Measurements from ENCODE around the gene MRPS12.
"Not testable (repeated sequence)": the region's sequence is repeated elsewhere in the genome, so short reads cannot be mapped to it uniquely, and the experiment has no call there.

The MRPS12 gene

DNA sequence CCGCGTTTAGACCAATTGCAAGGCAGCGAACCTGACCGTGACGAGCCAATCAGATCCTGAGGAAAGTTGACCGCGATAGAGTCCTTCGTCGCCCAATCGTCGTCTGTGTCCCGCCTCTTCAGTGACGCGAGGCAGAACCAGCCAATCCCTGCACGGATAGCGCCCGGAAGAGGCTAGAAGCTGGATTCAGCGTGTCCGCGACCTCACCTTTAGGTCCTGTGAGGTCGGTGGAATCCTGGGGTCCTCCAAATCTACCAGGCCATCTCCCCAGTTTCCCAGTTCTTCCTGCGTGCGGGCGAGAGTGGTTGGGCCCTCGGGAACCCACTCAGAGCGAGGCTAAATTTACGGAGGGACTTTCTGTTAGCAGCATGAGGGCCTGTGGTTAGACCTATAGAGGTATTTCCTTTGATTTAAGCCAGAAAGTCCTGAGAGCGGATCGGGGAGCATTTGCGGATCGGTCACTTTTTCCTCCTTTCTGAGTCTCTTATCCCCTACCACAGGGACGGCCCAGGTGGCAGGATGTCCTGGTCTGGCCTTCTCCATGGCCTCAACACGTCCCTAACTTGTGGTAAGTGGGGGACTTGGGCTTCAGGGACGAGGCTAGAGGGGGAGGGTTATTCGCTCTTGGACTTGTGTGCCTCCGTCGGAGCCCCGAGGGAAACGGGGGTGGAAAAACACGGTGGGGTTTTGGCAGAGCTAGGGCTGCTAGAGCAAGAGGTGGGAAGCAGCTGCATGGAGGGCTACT lies at the start of gene MRPS12:
MRPS12 (plus strand) TSS at position 169 of the 745 bp plus-strand sequence; CDS start at position 520, 351 bp downstream.
- DNase-seq: peak; percentile 99

DNA sequence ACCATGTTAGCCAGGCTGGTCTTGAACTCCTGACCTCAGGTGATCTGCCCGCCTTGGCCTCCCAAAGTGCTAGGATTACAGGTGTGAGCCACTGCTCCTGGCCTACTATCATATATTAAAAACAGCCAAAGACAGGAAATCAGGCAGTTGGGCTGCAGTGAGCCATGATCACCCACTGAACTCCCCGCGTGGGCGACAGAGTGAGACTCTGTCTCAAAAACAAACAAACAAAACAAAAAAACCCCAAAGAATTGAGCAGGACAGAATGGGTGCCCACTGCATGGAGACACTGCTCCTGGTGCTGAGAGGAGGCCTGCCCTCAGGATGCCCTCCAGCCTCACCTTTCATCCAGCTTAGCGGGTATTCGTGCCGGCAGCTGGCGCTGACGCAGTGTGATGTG lies 47.5 kb upstream of the MRPS12 start:
- DNase-seq: no peak

GRCh38 chr19:38884691-38885090 lies 46.1 kb upstream of the MRPS12 start:
- not testable (repeated sequence) for DNase-seq

DNA sequence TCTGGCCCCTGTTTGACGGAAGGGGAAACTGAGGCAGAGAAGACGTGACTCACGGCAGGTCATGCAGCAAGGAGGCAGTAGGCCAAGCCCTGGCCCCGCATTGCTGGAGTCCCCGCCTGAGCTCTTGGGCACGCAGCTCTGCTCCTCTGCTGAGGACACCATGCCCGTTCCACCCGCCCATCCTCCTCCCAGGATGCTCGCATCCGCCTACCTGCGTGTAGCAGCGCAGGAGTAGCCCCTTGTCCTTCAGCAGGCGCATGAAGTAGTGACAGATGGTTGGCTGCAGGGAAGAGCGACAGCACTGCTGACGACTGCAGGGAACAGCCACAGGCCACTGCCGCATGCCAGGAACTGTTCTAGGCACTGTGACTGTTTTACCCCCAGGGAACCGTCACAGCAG lies 41.9 kb upstream of the MRPS12 start:
- DNase-seq: no peak

DNA sequence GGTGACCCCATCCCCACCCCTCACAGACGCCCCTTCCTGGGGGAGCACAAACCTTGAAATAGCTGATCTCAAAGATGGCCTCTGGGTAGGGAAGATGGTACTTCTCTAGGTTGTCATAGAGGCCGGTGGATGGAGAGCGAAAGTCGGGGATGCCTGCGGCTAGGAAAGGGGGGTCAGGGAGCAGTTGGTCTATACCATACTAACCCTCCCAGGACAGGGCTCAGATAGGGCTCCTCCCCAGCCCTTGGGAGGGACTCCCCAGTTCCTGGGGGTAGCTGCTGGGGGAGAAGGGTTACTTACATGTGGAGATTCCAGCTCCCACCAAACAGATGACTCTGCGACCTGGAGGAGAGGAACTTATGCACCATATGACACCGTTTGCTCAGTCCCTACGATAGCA lies 40.9 kb upstream of the MRPS12 start:
- DNase-seq: no peak

DNA sequence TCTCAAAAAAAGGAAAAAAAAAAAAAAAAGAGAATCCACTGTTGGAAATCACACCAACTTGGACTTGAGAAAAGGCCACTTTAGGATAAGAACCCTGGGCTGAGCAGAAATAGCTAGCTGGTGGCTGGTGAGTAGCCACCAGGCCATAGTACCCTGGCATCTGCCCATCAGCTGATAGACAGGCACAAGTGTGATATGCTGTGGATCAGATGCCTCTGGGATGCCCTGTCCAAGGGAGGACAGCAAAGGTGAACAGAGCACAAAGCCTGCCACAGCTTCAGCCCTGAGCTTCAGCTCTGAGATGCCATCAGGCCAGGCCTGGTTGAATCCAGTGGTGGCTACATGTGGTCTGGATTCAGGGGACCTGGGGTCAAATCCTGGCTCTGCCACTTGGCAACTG lies 40.1 kb upstream of the MRPS12 start:
- no peak for DNase-seq

DNA sequence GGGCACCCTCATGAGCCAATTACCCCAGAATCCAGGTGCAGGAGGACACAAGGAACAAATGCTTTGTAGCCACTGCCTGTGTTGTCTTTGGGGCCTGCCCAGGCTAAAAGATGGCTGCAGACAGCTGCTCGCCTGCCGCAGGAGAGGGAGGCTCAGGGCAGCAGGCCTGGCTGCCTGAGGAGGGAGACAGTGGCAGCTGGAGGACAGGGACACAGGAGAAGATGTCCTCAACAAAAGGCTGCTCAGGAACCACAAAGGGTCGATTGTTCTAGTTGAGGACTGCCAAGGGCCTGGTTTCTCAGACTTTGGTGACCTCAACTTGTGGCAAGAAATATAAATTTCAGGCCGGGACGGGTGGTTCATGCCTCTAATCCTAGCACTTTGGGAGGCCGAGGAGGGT lies 39.0 kb upstream of the MRPS12 start:
- DNase-seq: no peak

GRCh38 chr19:38892841-38893240 lies 37.9 kb upstream of the MRPS12 start:
- no peak for DNase-seq

DNA sequence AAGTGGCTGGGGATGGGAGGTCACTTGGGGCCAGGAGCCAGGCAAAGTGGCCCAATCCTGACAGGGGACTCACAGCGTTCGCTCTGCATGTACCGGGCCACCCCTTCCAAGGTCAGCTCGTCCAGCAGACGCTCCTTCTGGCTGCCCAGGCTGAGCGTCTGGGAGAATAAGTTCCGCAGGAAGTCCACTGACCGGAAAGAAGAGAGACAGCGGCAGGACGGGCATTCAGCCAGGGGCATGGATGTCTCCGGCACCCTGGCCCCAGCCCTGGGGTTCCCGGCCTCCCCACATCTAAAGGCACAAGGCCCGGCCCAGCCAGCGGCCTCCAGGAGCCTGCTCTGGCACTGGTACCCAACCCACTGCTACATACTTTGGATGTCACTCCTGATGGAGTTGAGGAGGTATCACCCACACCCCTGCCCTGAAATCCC lies 37.4 kb upstream of the MRPS12 start:
- DNase-seq: no peak

DNA sequence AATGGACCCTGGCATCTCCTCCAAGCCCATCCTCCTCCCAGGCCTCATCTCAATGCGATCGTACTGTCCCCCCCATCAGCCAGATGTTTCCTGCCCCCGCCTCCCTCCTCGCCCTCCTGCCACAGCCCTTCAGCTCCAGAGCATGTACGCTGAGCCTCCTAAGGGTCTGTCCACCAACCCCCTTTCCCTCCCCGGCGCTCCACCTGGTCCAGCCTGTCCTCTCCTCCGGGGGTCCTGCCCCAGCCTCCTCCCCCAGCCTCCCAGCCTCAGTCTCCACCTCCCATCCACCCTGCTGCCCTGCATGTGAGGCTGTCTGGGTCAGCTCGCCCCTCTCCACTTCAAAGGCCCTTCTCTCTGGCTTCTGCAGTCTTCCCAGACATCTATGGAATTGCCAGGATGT lies 35.8 kb upstream of the MRPS12 start:
- no peak for DNase-seq

DNA sequence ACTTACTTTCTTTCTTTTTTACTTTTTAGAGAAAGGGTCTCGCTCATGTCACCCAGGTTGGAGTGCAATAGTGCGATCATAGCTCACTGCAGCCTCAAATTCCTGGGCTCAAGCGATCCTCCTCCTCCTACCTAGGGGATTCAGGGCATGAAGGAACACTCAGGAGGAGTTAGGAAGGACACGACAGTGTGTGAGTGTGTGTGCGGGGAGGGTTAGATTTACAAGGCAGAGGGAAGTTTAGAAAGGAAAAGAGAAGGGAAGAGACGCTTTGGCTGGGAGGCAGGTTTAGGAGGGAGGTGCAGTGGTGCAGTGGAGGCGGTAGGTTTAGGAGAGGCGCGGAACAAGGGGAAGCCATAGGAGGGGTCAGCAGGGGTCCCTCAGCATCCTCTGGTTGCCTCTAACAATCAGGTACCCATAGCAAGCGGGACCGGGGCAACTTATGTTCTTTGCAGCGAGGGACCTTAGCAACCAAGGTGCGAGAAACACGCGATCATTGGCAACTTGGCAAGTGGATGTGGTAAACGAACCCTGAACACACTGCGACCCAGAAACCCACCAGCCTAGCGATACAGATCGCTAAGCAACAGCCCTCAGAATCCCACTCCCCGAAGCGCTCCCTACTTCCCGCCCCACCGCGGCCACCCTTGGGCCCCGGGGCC lies 31.8 kb upstream of the MRPS12 start:
- no peak for DNase-seq

GRCh38 chr19:38899447-38900201 lies 31.1 kb upstream of the MRPS12 start, which contains the start of the genes NFKBIB and SIRT2:
Gene NFKBIB (plus strand): TSS chr19:38899969. CDS start chr19:38900033, 64 bp downstream.
Gene SIRT2 (minus strand): TSS chr19:38899618. CDS start chr19:38899521, 97 bp downstream.
- peak; percentile 100 for DNase-seq

DNA sequence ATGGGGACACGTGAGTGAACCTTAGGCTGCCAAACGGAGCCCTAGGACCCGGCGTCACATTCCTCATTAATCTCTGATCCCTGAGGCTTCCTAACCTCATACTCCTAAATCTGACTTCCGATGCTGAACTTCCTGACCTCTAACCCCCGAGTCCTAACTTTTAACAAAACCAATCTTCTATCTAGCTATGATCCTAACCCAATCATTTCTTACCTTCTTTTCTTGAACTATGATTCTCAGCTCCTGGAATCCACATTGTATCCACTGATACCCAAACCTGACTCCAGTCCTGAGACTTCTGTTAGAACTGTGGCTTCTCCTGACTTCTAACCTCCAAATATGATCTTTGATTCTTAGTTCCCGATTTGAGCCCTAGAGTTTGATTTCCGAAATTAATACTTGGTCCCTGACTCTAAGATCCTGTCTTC lies 30.5 kb upstream of the MRPS12 start:
- DNase-seq: no peak

DNA sequence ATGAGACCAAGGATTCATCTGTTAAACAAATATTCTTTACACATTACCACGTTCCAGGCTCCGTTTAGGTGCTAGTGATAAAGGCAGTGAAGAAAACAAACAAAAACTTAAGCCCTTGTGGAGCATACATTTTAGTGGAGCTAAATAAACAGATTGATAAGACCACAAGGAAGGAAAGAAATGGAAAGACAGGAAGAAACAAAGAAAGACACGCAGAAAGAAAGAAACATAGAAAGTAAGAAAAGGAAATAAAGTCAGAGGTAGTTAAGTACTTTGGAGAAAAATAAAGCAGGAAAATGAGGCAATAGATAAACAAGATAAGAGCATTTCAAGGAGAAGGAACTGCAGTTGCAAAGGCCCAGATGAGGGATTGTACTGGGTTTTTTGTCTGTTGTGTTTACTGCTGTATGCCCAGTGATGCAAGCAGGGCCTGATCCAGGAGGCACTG lies 30.0 kb upstream of the MRPS12 start:
- DNase-seq: no peak

DNA sequence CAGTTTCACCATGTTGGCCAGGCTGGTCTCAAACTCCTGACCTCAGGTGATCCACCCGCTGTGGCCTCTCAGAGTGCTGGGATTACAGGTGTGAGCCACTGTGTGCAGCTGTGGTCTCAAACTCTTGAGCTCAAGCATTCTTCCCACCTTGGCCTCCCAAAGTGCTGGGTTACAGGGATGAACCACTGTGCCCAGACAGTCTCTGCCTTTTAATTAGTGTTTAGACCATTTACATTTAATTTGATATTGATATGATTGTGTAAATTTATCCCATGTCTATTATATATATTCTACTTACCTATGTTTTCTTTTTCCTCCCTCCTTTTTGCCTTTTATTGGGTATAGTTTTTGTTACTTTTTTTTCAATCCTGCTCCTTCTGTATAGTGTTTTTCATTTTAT lies 29.1 kb upstream of the MRPS12 start:
- DNase-seq: no peak

GRCh38 chr19:38904581-38905539 lies 25.9 kb upstream of the MRPS12 start:
- no peak for DNase-seq

DNA sequence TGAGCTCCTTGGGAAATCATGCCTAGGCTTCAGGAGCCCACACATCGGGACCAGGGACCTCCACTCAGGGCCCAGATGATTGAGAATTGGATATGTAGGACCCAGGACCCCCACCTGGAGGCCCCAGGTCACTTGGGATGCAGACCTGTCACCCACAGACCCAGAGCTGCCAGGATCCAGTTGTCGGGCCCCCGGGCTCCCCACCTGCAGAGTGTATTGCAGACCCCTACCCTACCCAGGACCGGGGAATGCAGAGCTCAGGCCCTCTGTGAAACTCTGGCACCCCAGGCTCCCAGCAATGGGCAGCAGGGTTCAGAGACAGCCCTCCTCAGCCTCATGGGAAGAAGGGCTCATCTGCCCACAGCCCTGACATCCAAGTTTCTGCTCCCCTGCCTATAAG lies 25.1 kb upstream of the MRPS12 start:
- no peak for DNase-seq

DNA sequence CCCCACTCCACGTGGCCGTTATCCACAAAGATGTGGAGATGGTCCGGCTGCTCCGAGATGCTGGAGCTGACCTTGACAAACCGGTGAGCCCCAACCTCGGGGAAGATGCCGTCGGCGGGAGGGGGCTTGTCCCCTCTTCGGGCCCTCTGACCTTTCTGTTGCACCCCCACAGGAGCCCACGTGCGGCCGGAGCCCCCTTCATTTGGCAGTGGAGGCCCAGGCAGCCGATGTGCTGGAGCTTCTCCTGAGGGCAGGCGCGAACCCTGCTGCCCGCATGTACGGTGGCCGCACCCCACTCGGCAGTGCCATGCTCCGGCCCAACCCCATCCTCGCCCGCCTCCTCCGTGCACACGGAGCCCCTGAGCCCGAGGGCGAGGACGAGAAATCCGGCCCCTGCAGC lies 23.5 kb upstream of the MRPS12 start:
- no peak for DNase-seq

DNA sequence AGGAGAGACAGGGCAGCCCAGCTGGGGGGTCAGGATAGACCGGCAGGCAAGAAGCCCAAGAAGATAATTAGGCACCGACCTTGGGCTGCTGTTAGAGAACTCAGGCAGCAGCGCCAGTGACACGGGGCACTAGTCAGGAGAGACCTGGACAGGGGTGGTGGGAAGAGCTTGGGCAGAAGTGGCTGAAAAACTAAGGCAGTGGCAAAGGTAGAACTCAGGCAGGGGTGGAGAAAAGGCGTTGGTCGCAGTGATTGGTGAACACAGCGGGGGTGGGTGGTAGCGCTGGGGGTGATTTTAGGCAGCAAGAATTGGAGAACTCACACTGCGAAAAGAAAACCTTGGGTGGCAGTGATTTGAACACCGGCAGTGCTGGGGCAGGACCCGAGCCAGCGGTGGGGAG lies 23.1 kb upstream of the MRPS12 start:
- no peak for DNase-seq

- DNase-seq: no peak
Measured at GRCh38 chr19:38908911-38909310, 21.8 kb upstream of the MRPS12 start.

- DNase-seq: no peak
Measured at GRCh38 chr19:38910488-38910887, 20.3 kb upstream of the MRPS12 start.

- DNase-seq: no peak
Measured at GRCh38 chr19:38911388-38912001, 19.2 kb upstream of the MRPS12 start.
